ENCODE data around the gene ATP6V1B1.
A peak's percentile ranks its signal among the peaks of the same experiment; 100 is the strongest.

Gene ATP6V1B1

GRCh38 chr2:70893186-70893585 is 42.5 kb upstream of the ATP6V1B1 start:
- no peaks in the 10 kb centered on the region for H3K36me3 ChIP-seq (ENCODE audit: control insufficient read depth in 1 of 2, insufficient read depth in 2 of 2, low read length in 2 of 2)
- H3K4me3 ChIP-seq (ENCODE audit: low read depth in 1 of 2, low read length in 2 of 2) = no peak overlapping the region
- no peaks in the 10 kb centered on the region for H3K9me3 ChIP-seq (ENCODE audit: control insufficient read depth in 1 of 2, low read length in 2 of 2)
- no peak overlapping the region for H3K27ac ChIP-seq (ENCODE audit: low read length)
- peaks cover 74% of the 10 kb centered on the region for H3K27me3 ChIP-seq (ENCODE audit: low read depth, low read length)
- peaks cover 3 to 13% of the 10 kb centered on the region in 2 donors for H3K4me1 ChIP-seq (ENCODE audit: control insufficient read depth in 1 of 2, insufficient read depth in 2 of 2, low read length in 2 of 2)

DNA sequence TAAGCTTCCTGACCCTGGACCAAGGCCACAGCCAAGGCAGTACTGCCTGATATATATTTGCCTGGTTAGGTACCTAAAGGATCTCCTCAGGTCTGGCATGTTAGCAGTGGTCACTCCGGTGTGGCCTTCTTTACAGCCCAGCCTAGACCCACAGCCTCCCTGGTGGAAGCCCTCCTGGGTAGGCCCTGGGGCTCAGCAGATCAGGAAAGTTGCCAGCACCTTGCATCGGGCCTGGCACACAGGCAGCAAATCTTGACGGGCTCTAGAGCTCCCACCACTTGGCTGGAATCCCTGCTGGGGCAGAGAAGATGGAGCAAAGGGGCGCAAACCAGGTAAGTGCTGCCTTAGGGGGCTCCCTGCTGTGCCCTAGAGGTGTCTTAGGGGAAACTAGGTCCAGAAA is 40.9 kb upstream of the ATP6V1B1 start:
- H3K36me3 ChIP-seq (ENCODE audit: control insufficient read depth in 1 of 2, insufficient read depth in 2 of 2, low read length in 2 of 2) = no peaks in the 10 kb centered on the region
- H3K4me3 ChIP-seq (ENCODE audit: low read depth in 1 of 2, low read length in 2 of 2) = no peak overlapping the region
- H3K9me3 ChIP-seq (ENCODE audit: control insufficient read depth in 1 of 2, low read length in 2 of 2) = no peaks in the 10 kb centered on the region
- H3K27me3 ChIP-seq (ENCODE audit: low read depth, low read length) = peaks cover 74% of the 10 kb centered on the region
- no peak overlapping the region for H3K27ac ChIP-seq (ENCODE audit: low read length)
- peaks cover 0 to 5% of the 10 kb centered on the region in 2 donors for H3K4me1 ChIP-seq (ENCODE audit: control insufficient read depth in 1 of 2, insufficient read depth in 2 of 2, low read length in 2 of 2)

GRCh38 chr2:70895249-70895648 is 40.5 kb upstream of the ATP6V1B1 start:
- peaks cover 0 to 10% of the 10 kb centered on the region in 2 donors for H3K4me1 ChIP-seq (ENCODE audit: control insufficient read depth in 1 of 2, insufficient read depth in 2 of 2, low read length in 2 of 2)
- H3K9me3 ChIP-seq (ENCODE audit: control insufficient read depth in 1 of 2, low read length in 2 of 2) = no peaks in the 10 kb centered on the region
- peaks cover 73% of the 10 kb centered on the region for H3K27me3 ChIP-seq (ENCODE audit: low read depth, low read length)
- H3K27ac ChIP-seq (ENCODE audit: low read length) = no peak overlapping the region
- no peaks in the 10 kb centered on the region for H3K36me3 ChIP-seq (ENCODE audit: control insufficient read depth in 1 of 2, insufficient read depth in 2 of 2, low read length in 2 of 2)
- no peak overlapping the region for H3K4me3 ChIP-seq (ENCODE audit: low read depth in 1 of 2, low read length in 2 of 2)

DNA sequence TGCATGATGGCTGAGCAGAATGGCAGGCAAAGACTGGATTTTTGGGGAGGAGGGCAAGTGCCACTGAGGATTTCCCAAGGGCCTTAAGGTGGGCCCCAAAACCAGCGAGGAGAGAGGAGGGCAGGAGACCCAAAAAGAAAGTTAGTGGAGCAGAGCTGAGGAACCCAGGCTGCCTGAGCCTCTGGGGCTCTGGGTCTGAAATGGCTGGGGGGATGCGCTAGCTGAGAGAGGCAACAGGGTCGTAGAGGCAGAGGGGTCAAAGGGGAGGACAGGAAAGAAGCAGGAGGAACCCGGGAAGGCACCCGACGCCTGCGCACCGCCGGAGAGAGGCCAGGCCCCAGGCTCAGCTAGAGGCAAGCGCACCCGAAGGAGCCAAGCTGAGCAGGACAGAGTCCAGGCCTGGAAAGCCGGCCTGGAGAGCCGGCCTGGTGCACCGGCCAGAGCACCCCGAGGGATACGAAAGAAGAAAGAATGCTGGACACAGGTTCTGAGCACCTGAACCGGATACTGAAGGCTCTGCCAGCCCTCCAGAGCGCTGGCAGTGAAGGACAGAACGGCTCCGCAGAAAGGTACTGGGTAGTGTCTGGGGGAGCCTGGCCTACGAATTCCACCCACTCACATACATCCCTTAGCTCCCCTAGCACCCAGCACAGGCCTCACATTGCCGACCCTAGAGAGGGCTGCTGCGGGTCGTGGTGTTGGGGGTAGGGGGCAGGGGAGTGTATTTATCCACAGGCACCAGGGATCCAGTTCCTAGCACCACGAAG is 39.5 kb upstream of the ATP6V1B1 start:
- H3K4me3 ChIP-seq (ENCODE audit: low read depth in 1 of 2, low read length in 2 of 2) = no peak overlapping the region
- H3K4me1 ChIP-seq (ENCODE audit: control insufficient read depth in 1 of 2, insufficient read depth in 2 of 2, low read length in 2 of 2) = peaks cover 0 to 20% of the 10 kb centered on the region in 2 donors
- no peaks in the 10 kb centered on the region for H3K9me3 ChIP-seq (ENCODE audit: control insufficient read depth in 1 of 2, low read length in 2 of 2)
- no peaks in the 10 kb centered on the region for H3K36me3 ChIP-seq (ENCODE audit: control insufficient read depth in 1 of 2, insufficient read depth in 2 of 2, low read length in 2 of 2)
- no peak overlapping the region for H3K27ac ChIP-seq (ENCODE audit: low read length)
- peaks cover 74% of the 10 kb centered on the region for H3K27me3 ChIP-seq (ENCODE audit: low read depth, low read length)

DNA sequence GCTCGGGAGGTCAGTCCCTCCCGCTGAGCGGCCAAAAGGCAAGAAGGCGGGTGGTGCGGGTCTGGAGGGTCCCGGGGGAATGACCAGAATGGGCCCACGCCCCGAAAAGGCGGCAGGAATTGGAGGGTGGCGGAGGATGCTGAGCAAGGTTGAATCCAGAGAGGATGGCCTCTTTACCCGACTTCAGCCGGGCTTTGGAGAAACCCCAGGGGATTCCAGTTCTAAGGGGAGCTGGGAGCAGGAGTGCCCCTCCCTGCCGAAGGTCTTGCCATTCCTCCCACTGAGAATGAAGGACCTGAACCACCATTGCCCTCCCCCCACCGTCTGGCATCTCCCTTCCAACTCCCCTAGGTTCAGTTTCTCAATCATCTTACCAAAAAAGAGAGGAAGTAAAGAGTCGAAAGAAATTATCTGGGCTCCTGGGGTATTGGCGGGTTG is 38.9 kb upstream of the ATP6V1B1 start:
- H3K4me3 ChIP-seq (ENCODE audit: low read depth in 1 of 2, low read length in 2 of 2) = no peak overlapping the region
- H3K9me3 ChIP-seq (ENCODE audit: control insufficient read depth in 1 of 2, low read length in 2 of 2) = no peaks in the 10 kb centered on the region
- H3K27me3 ChIP-seq (ENCODE audit: low read depth, low read length) = peaks cover 76% of the 10 kb centered on the region
- no peaks in the 10 kb centered on the region for H3K36me3 ChIP-seq (ENCODE audit: control insufficient read depth in 1 of 2, insufficient read depth in 2 of 2, low read length in 2 of 2)
- H3K4me1 ChIP-seq (ENCODE audit: control insufficient read depth in 1 of 2, insufficient read depth in 2 of 2, low read length in 2 of 2) = peaks cover 0 to 26% of the 10 kb centered on the region in 2 donors
- no peak overlapping the region for H3K27ac ChIP-seq (ENCODE audit: low read length)

DNA sequence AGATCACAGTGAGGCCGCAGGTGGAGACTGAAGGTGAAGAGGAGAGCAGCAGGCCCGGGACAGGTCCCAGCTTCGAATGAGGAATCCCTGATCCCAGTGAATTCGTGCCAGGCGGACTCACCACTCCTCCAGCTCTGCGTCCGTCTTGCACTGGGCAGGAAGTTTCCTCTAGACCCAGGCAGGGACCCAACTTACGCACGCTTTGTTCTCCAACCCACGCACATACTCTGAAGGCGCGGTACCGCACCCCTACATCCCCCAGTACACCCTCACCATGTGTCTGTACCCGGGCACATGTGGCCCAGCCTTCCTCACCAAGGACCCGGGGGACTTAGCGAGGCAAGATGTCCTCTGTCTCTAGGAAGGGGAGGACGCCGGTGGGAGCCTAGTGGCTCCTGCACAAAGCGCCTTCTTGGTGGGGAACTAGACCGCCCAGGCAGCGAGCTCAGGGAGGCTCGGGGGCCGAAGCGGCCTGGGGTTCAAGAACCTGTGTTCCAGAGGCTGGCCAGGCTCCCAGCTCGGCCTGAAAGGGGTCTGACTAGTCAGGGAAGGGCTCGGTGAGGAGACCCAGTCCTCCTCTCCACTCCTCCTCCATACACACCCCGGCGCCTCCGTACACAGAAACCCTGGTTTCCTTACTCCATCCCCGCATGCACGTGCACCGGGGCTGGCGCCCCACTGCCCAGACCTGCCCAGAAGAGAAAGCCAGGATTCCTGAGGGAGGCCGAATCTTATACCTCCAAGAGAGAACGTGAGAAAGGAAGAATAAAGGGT is 38.3 kb upstream of the ATP6V1B1 start:
- Histone ChIP-seq H3K4me3 (ENCODE audit: low read depth in 1 of 2, low read length in 2 of 2) (no peak overlapping the region), H3K27me3 (ENCODE audit: low read depth, low read length) (peaks cover 80% of the 10 kb centered on the region)

GRCh38 chr2:70897977-70898226 is 37.8 kb upstream of the ATP6V1B1 start:
- no peak overlapping the region for H3K27ac ChIP-seq (ENCODE audit: low read length)
- peaks cover 84% of the 10 kb centered on the region for H3K27me3 ChIP-seq (ENCODE audit: low read depth, low read length)
- peaks cover 0 to 29% of the 10 kb centered on the region in 2 donors for H3K4me1 ChIP-seq (ENCODE audit: control insufficient read depth in 1 of 2, insufficient read depth in 2 of 2, low read length in 2 of 2)
- no peak overlapping the region for H3K4me3 ChIP-seq (ENCODE audit: low read depth in 1 of 2, low read length in 2 of 2)
- no peaks in the 10 kb centered on the region for H3K36me3 ChIP-seq (ENCODE audit: control insufficient read depth in 1 of 2, insufficient read depth in 2 of 2, low read length in 2 of 2)
- H3K9me3 ChIP-seq (ENCODE audit: control insufficient read depth in 1 of 2, low read length in 2 of 2) = no peaks in the 10 kb centered on the region

More for the DNA sequence above, 38.3 kb upstream of the ATP6V1B1 start:
- no peaks in the 10 kb centered on the region for H3K9me3 ChIP-seq (ENCODE audit: control insufficient read depth in 1 of 2, low read length in 2 of 2)
- H3K27ac ChIP-seq (ENCODE audit: low read length) = no peak overlapping the region
- H3K36me3 ChIP-seq (ENCODE audit: control insufficient read depth in 1 of 2, insufficient read depth in 2 of 2, low read length in 2 of 2) = no peaks in the 10 kb centered on the region
- peaks cover 0 to 29% of the 10 kb centered on the region in 2 donors for H3K4me1 ChIP-seq (ENCODE audit: control insufficient read depth in 1 of 2, insufficient read depth in 2 of 2, low read length in 2 of 2)

GRCh38 chr2:70898363-70899240 is 37.1 kb upstream of the ATP6V1B1 start:
- H3K27me3 ChIP-seq (ENCODE audit: low read depth, low read length) = peaks cover 86% of the 10 kb centered on the region
- no peaks in the 10 kb centered on the region for H3K9me3 ChIP-seq (ENCODE audit: control insufficient read depth in 1 of 2, low read length in 2 of 2)
- peaks cover 0 to 29% of the 10 kb centered on the region in 2 donors for H3K4me1 ChIP-seq (ENCODE audit: control insufficient read depth in 1 of 2, insufficient read depth in 2 of 2, low read length in 2 of 2)
- H3K36me3 ChIP-seq (ENCODE audit: control insufficient read depth in 1 of 2, insufficient read depth in 2 of 2, low read length in 2 of 2) = no peaks in the 10 kb centered on the region
- H3K4me3 ChIP-seq (ENCODE audit: low read depth in 1 of 2, low read length in 2 of 2) = no peak overlapping the region
- no peak overlapping the region for H3K27ac ChIP-seq (ENCODE audit: low read length)

DNA sequence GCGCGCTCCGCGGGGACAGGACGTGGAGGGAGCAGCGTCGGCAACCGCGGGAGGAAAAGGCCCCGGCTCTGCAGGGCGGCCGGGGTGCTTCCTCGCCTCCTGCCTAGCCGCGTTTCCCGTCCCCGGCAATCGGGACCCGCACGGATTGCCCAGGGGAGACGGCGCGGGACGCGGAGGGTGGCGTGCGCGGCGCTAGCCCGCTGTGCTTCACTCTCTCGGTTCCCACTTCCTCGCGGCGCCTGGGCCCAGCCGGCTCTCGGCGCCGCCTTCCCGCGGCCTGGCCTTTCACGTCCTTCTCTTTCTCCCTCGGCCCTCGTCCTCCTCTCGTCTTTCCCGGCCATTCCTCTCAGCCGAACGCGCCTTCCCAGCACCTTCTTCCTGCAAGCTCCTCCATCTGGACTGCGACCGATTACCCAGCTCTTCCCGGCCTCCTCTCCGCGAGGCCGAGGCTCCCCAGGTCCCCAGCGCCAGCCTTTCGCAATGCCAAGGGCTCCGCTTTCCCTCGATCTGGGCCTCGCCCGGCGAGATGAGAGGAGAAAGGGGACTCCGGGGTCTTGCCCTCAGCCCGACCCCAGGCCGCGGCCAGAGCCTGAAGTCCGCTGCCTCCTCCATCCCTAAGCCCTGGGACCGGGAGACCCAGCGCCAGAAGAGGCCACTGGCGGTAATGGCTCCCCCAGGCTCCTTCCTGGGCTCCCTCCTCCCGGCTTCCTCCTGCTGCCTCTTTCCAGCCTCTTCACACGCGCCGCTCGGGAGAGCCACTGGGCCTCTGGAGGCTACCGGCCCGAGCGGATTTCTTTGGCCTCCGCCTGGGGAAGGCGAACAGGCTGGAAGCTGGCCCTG is 34.3 kb upstream of the ATP6V1B1 start:
- Histone ChIP-seq H3K4me1 (ENCODE audit: control insufficient read depth in 1 of 2, insufficient read depth in 2 of 2, low read length in 2 of 2) (peaks cover 0 to 31% of the 10 kb centered on the region in 2 donors), H3K27ac (ENCODE audit: low read length) (no peak overlapping the region), H3K9me3 (ENCODE audit: control insufficient read depth in 1 of 2, low read length in 2 of 2) (no peaks in the 10 kb centered on the region), H3K4me3 (ENCODE audit: low read depth in 1 of 2, low read length in 2 of 2) (peak overlapping the region; percentile 60 to 67), H3K27me3 (ENCODE audit: low read depth, low read length) (peaks cover 96% of the 10 kb centered on the region), H3K36me3 (ENCODE audit: control insufficient read depth in 1 of 2, insufficient read depth in 2 of 2, low read length in 2 of 2) (no peaks in the 10 kb centered on the region)

DNA sequence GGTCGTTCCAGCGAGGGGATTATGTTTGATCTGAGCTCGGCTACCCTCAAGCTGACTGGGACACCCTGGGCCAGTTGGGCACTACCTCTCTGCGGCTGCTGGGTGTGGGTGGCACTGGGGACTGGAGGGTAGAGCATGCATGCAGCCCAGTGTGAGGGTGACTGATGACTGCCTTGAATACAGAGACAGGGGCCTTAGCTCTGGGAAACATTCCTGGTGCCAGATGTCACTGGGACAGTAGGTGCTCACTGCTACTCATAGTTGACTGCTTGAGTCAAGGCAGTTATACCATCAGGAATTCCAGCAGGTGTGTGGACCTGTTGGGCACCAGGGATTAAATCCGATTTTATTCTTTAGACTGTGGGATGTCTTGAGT is 33.6 kb upstream of the ATP6V1B1 start:
- Histone ChIP-seq H3K36me3 (ENCODE audit: control insufficient read depth in 1 of 2, insufficient read depth in 2 of 2, low read length in 2 of 2) (no peaks in the 10 kb centered on the region), H3K27me3 (ENCODE audit: low read depth, low read length) (peaks cover 96% of the 10 kb centered on the region), H3K4me1 (ENCODE audit: control insufficient read depth in 1 of 2, insufficient read depth in 2 of 2, low read length in 2 of 2) (peaks cover 0 to 31% of the 10 kb centered on the region in 2 donors), H3K27ac (ENCODE audit: low read length) (no peak overlapping the region), H3K4me3 (ENCODE audit: low read depth in 1 of 2, low read length in 2 of 2) (peak overlapping the region in 1 of 2 donors; percentile 67), H3K9me3 (ENCODE audit: control insufficient read depth in 1 of 2, low read length in 2 of 2) (no peaks in the 10 kb centered on the region)

Measured in muscle layer of duodenum (tissue), 2 donors.